ENCODE measurements around the gene ABHD12.
A peak's percentile ranks its signal among the peaks of the same experiment; 100 is the strongest.

The ABHD12 gene

DNA sequence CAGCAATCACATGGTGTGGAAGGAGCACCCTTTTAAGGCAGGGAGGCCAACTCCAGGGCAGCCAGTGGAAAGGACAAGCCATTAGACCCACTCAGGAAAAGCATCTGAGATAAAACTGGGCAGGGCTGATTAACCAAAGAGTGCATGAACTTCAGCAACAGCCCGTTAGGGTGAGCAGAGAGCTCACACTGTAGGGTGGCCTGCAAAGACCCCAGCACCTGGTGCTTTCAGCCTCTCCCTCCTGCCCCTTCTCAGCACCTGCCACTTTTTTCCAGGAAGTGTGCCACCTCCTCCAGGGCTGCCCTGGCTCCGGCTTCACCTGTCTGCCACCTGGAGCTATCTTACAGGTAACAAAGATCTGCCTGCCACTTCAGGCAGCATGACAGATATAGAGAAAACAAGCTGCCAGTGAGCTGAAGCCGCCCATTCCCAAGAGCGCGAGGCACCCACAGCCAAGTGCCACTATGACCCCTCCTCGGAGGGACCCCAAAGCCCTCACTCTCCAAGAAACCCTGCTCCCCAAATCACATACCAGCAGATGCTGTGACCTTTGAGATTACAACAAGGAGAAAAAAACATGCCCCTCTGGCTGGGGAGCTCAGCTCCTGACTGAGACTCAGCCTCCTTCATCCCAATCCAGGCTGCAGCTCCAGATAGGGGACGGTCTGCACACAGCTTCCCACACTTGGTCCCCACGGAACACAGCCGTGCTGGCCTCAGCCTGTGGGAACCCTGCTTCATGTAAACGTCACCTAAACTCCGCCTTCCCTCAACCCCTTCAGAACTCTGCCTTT lies 71.2 kb downstream of the ABHD12 start:
- H2AFZ ChIP-seq (ENCODE audit: low read length) = no peak overlapping the region

DNA sequence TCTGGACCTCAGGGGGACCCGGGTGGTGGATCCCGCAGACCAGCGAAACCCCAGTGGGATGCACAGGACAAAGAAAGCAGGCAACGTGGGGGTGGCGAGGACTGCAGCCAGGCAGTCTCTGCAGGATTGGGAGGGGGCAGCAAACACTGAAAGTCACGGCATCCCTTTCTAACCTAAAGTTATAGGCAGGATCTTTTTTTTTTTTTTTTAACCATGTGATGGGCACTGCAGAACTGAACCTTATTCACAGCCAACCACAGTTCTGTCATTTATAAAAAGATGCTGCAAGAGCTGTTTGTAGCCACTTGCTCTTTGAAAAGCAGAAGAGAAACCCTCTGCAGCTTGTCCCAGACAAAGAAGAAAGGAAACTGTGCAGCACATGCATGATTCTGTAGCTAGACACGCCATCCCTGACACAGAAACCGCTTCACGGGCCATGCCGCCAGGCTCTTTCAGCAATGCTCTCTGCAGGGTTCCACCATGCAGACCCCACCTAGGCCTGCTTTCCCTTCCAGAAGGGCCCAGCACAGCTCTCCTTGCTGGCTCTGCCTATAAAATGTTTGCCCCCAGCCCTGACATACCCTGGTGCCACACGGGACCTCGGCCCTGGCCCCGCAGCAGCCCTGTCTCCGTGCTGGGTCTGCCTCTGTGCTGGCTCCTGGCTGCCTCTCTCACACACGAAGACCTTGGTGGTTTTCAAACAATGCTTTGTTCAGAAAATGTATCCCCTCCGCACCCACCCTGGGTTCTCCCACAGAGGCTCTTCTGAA lies 72.0 kb downstream of the ABHD12 start:
- peak overlapping the region; percentile 37 for H3K4me3 ChIP-seq (ENCODE audit: low read depth, low read length, poor library complexity, severe bottlenecking)
- H3K27ac ChIP-seq (ENCODE audit: low read depth, low read length, poor library complexity, severe bottlenecking) = peak overlapping the region; percentile 99
- H3K36me3 ChIP-seq (ENCODE audit: insufficient read depth, low read length) = peaks cover 15% of the 10 kb centered on the region; the same call in 1 of the 2 replicates
- 0 out of 2 replicates have a peak, but pooled peaks cover 4% of the 10 kb centered on the region for H3F3A ChIP-seq (ENCODE audit: insufficient read depth, low read length)
- H3K27me3 ChIP-seq (ENCODE audit: insufficient read depth, low read length) = no peaks in the 10 kb centered on the region
- no peaks in the 10 kb centered on the region for H4K20me1 ChIP-seq (ENCODE audit: insufficient read depth, low read length)
- H3K4me1 ChIP-seq (ENCODE audit: insufficient read depth, low read length, severe bottlenecking) = peaks cover 58% of the 10 kb centered on the region
- no peak overlapping the region for H2AFZ ChIP-seq (ENCODE audit: low read length)
- no peaks in the 10 kb centered on the region for H3K9me3 ChIP-seq (ENCODE audit: low read length)
- H3K9me2 ChIP-seq (ENCODE audit: low read depth, low read length) = no peaks in the 10 kb centered on the region
- H3K4me2 ChIP-seq (ENCODE audit: low read length) = peak overlapping the region; percentile 68
- no peak for TF ChIP-seq EZH2 (IDR thresholded peaks at IDR 0.05; ENCODE audit: borderline replicate concordance, low read length)
- TF ChIP-seq, protein P1, sequence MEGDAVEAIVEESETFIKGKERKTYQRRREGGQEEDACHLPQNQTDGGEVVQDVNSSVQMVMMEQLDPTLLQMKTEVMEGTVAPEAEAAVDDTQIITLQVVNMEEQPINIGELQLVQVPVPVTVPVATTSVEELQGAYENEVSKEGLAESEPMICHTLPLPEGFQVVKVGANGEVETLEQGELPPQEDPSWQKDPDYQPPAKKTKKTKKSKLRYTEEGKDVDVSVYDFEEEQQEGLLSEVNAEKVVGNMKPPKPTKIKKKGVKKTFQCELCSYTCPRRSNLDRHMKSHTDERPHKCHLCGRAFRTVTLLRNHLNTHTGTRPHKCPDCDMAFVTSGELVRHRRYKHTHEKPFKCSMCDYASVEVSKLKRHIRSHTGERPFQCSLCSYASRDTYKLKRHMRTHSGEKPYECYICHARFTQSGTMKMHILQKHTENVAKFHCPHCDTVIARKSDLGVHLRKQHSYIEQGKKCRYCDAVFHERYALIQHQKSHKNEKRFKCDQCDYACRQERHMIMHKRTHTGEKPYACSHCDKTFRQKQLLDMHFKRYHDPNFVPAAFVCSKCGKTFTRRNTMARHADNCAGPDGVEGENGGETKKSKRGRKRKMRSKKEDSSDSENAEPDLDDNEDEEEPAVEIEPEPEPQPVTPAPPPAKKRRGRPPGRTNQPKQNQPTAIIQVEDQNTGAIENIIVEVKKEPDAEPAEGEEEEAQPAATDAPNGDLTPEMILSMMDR (IDR thresholded peaks at IDR 0.05; ENCODE audit: low read length) = no peak
- H3K9ac ChIP-seq (ENCODE audit: low read length) = peak overlapping the region; percentile 72
- H3K79me2 ChIP-seq (ENCODE audit: insufficient read depth, low read length) = no peaks in the 10 kb centered on the region

More for the DNA sequence above, 71.2 kb downstream of the ABHD12 start:
- H3K36me3 ChIP-seq (ENCODE audit: insufficient read depth, low read length) = peaks cover 11% of the 10 kb centered on the region; the same call in 1 of the 2 replicates
- H3K27ac ChIP-seq (ENCODE audit: low read depth, low read length, poor library complexity, severe bottlenecking) = peak overlapping the region; percentile 99
- H3K27me3 ChIP-seq (ENCODE audit: insufficient read depth, low read length) = no peaks in the 10 kb centered on the region
- H3K4me3 ChIP-seq (ENCODE audit: low read depth, low read length, poor library complexity, severe bottlenecking) = peak overlapping the region; percentile 37
- H3K79me2 ChIP-seq (ENCODE audit: insufficient read depth, low read length) = no peaks in the 10 kb centered on the region
- H3K4me1 ChIP-seq (ENCODE audit: insufficient read depth, low read length, severe bottlenecking) = peaks cover 66% of the 10 kb centered on the region
- peak overlapping the region; percentile 68 for H3K4me2 ChIP-seq (ENCODE audit: low read length)
- peak overlapping the region; percentile 72 for H3K9ac ChIP-seq (ENCODE audit: low read length)
- no peaks in the 10 kb centered on the region for H3K9me3 ChIP-seq (ENCODE audit: low read length)
- no peak for TF ChIP-seq EZH2 (IDR thresholded peaks at IDR 0.05; ENCODE audit: borderline replicate concordance, low read length)
- TF ChIP-seq, protein P1 (IDR thresholded peaks at IDR 0.05; ENCODE audit: low read length) = peak; percentile 31; the same call in 1 of the 2 replicates
- H3K9me2 ChIP-seq (ENCODE audit: low read depth, low read length) = no peaks in the 10 kb centered on the region
- H4K20me1 ChIP-seq (ENCODE audit: insufficient read depth, low read length) = no peaks in the 10 kb centered on the region
- 0 out of 2 replicates have a peak, but pooled peaks cover 4% of the 10 kb centered on the region for H3F3A ChIP-seq (ENCODE audit: insufficient read depth, low read length)

DNA sequence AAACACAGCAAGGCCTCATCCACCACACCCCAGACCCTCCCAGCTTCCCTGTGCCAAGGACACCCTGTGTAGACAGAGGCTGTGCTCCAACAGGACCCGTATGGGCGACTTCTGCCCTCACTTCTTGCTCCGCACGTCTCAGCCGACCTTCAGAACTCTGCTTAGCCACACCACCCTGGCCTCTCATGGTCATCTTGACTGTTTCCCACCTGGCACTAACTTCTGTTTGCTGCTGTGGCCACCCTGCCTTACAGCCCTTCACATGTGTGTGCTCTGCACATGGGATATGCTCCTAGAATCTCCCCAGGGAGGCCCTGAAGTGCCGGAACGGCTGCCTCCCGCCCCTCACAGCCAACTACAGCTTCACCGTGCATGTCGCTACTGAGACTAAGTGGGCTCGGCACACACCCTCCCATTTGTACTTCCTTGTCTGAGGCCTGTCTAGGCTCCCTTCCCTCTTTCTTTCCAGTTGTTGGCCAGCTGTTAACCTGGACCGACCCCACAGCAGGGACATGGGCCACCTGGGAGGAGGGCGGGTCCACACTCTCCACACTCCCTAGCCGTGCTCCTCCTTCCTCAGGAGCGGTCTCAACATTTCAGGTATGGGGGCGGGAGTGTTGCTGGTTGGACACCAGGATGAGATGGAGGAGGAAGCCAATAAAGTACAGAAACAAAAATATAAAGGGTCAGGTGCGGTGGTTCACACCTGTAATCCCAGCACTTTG lies 73.1 kb downstream of the ABHD12 start:
- Histone ChIP-seq H3K4me3 (ENCODE audit: low read depth, low read length, poor library complexity, severe bottlenecking) (no peak overlapping the region), H3K27me3 (ENCODE audit: insufficient read depth, low read length) (no peaks in the 10 kb centered on the region), H3K9me2 (ENCODE audit: low read depth, low read length) (no peaks in the 10 kb centered on the region), H2AFZ (ENCODE audit: low read length) (no peak overlapping the region), H3K4me1 (ENCODE audit: insufficient read depth, low read length, severe bottlenecking) (peaks cover 51% of the 10 kb centered on the region), H3K79me2 (ENCODE audit: insufficient read depth, low read length) (no peaks in the 10 kb centered on the region), H4K20me1 (ENCODE audit: insufficient read depth, low read length) (no peaks in the 10 kb centered on the region), H3F3A (ENCODE audit: insufficient read depth, low read length) (0 out of 2 replicates have a peak, but pooled peaks cover 4% of the 10 kb centered on the region), H3K27ac (ENCODE audit: low read depth, low read length, poor library complexity, severe bottlenecking) (peak overlapping the region; percentile 99), H3K4me2 (ENCODE audit: low read length) (peak overlapping the region; percentile 68; the same call in 1 of the 2 replicates), H3K9ac (ENCODE audit: low read length) (peak overlapping the region; percentile 17; the same call in 1 of the 2 replicates), H3K36me3 (ENCODE audit: insufficient read depth, low read length) (peaks cover 6% of the 10 kb centered on the region; the same call in 1 of the 2 replicates), H3K9me3 (ENCODE audit: low read length) (no peaks in the 10 kb centered on the region)
- no peak for TF ChIP-seq EZH2 (IDR thresholded peaks at IDR 0.05; ENCODE audit: borderline replicate concordance, low read length)
- TF ChIP-seq, protein P1 (IDR thresholded peaks at IDR 0.05; ENCODE audit: low read length) = no peak

Measured in OCI-LY1 (cell line).